MG63 (cell line): ENCODE measurements around the gene PRDM10. TPM values are rescaled to one million over a fixed set of nuclear protein-coding genes. Genes with fewer than 3 reads are reported as not detected.

ENCODE experiments used
- DNase-seq: peaks from one replicate; pipeline ENCODE4 v3.0.0-alpha.2; 2020
- H3K27me3 ChIP-seq: fragments of 250-450 bp; sonication (Bioruptor Pico); 2 replicates; pipeline ENCODE4 v1.5.1; 2020; ENCODE audit warnings: mild to moderate bottlenecking, moderate library complexity
- H3K36me3 ChIP-seq: fragments of 250-450 bp; sonication (Bioruptor Pico); 2 replicates; pipeline ENCODE4 v1.5.1; 2020; ENCODE audit warnings: mild to moderate bottlenecking, moderate library complexity
- H3K4me3 ChIP-seq: fragments of 250-450 bp; sonication (Bioruptor Pico); 2 replicates; pipeline ENCODE4 v1.5.1; 2020; ENCODE audit warnings: mild to moderate bottlenecking, moderate library complexity
- H3K9me3 ChIP-seq: fragments of 250-450 bp; sonication (Bioruptor Pico); 2 replicates; pipeline ENCODE4 v1.5.1; 2020; ENCODE audit warnings: mild to moderate bottlenecking, moderate library complexity
- total RNA-seq: library from RNA; depleted of rRNA; stranded (reverse); fragments of >200 nt; shearing (Covaris generic); gene quantifications from 2 replicates; pipeline ENCODE4 v1.2.3, GENCODE V29; 2014; ENCODE audit warnings: low replicate concordance; rRNA removed

PRDM10 gene, protein sequence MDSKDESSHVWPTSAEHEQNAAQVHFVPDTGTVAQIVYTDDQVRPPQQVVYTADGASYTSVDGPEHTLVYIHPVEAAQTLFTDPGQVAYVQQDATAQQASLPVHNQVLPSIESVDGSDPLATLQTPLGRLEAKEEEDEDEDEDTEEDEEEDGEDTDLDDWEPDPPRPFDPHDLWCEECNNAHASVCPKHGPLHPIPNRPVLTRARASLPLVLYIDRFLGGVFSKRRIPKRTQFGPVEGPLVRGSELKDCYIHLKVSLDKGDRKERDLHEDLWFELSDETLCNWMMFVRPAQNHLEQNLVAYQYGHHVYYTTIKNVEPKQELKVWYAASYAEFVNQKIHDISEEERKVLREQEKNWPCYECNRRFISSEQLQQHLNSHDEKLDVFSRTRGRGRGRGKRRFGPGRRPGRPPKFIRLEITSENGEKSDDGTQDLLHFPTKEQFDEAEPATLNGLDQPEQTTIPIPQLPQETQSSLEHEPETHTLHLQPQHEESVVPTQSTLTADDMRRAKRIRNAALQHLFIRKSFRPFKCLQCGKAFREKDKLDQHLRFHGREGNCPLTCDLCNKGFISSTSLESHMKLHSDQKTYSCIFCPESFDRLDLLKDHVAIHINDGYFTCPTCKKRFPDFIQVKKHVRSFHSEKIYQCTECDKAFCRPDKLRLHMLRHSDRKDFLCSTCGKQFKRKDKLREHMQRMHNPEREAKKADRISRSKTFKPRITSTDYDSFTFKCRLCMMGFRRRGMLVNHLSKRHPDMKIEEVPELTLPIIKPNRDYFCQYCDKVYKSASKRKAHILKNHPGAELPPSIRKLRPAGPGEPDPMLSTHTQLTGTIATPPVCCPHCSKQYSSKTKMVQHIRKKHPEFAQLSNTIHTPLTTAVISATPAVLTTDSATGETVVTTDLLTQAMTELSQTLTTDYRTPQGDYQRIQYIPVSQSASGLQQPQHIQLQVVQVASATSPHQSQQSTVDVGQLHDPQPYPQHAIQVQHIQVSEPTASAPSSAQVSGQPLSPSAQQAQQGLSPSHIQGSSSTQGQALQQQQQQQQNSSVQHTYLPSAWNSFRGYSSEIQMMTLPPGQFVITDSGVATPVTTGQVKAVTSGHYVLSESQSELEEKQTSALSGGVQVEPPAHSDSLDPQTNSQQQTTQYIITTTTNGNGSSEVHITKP
- total RNA-seq = 3.6 and 4.9 TPM in 2 replicates

GRCh38 chr11:130002352-130002845 is at the start of gene PRDM10:
Gene PRDM10, minus strand, starts transcription at chr11:130002835. Its CDS starts 41,871 bp downstream, at chr11:129960964.
- no peaks in the 10 kb centered on the region for H3K27me3 ChIP-seq
- H3K9me3 ChIP-seq = no peaks in the 10 kb centered on the region
- no peaks in the 10 kb centered on the region for H3K36me3 ChIP-seq
- peak; percentile 92 for DNase-seq
- peak within 1 kb of the TSS; percentile 69 for H3K4me3 ChIP-seq

DNA sequence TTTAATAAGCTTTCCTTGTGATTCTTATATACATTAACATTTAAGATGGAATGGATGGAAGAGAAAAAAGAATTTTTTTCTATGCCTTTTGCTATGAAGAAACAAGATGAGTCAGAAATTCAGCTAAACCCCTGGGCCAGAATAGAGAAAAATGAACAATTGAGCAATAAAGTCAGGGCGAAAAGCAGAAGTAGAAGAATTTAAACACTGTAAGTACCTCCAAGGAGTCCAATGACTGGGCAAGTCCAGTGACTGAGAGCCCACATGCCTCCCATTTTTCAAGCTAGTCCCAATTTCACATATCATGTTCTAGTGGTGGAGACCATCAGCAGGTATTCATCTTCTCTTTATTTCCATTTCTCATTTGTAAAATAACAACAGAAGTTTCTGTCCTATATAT is 48.4 kb upstream of the PRDM10 start:
- Histone ChIP-seq H3K27me3 (no peaks in the 10 kb centered on the region), H3K36me3 (no peaks in the 10 kb centered on the region), H3K4me3 (no peak overlapping the region), H3K9me3 (peaks cover 5% of the 10 kb centered on the region; the same call in 1 of the 2 replicates)
- no peak for DNase-seq

DNA sequence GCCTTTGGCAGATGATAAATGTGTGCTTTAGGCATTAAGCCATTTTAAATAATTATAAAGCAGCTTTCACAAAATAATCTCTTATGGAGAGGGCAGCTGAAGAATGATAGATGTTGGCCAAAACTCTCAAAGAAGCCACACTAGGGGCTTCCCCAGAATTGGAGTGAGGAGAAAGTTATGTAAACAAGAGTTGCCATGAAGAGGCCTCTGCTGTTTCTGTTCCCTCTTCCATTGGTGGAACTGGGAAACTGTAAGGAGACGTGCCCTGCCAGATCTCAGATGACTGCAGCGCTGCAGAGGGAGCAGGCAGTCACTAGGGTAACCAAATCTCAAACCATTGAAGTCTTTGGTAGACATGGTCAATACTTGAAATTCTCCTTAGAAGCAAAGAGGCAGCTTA is 47.6 kb upstream of the PRDM10 start:
- Histone ChIP-seq H3K36me3 (no peaks in the 10 kb centered on the region), H3K4me3 (no peak overlapping the region), H3K9me3 (peaks cover 5% of the 10 kb centered on the region; the same call in 1 of the 2 replicates), H3K27me3 (no peaks in the 10 kb centered on the region)
- no peak for DNase-seq

DNA sequence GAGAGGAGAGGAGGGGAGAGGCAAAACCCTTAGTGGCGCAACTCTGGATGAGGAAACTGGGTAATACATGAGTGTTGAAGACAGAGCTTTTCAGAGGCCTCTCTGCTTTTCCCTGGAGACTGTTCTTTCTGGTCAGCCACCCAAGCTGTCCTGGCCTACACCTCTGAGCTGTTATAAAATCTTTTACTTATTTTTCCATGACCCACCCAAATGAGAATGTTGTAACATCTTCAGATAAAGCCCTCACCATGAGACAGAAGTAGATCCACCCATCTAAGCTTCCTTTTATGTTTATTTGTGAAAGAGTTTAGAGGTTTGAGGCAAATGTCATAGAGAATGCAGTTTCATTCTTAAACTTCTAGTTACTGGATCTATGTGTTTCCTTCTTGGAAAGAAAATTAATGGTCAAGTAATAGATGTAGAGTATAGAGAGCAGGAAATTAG is 46.7 kb upstream of the PRDM10 start:
- DNase-seq = no peak
- Histone ChIP-seq H3K27me3 (no peaks in the 10 kb centered on the region), H3K4me3 (no peak overlapping the region), H3K9me3 (peaks cover 5% of the 10 kb centered on the region; the same call in 1 of the 2 replicates), H3K36me3 (no peaks in the 10 kb centered on the region)

DNA sequence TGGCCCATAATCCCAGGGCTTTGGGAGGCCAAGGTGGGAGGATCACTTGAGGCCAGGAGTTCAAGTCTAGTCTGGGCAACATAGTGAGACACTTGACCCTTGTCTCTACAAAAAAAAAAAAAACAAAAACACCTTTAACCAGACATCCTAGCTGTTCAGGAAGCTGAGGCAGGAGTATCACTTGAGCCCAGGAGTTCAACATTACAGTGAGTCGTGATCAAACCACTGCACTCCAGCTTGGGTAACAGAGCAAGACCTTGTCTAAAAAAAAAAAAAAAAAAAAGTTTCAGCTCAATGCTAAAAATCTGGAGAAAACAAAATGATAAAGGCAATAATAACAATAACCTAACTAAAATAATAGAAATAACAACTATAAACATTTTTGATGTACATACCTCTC is 44.5 kb upstream of the PRDM10 start:
- no peak for DNase-seq
- Histone ChIP-seq H3K36me3 (no peaks in the 10 kb centered on the region), H3K9me3 (no peaks in the 10 kb centered on the region; the same call in 1 of the 2 replicates), H3K4me3 (no peak overlapping the region), H3K27me3 (no peaks in the 10 kb centered on the region)

- Histone ChIP-seq H3K9me3 (no peaks in the 10 kb centered on the region), H3K27me3 (no peaks in the 10 kb centered on the region), H3K36me3 (no peaks in the 10 kb centered on the region), H3K4me3 (no peak overlapping the region)
- no peak for DNase-seq
Measured at GRCh38 chr11:130043575-130043974, 40.9 kb upstream of the PRDM10 start.

GRCh38 chr11:130042093-130042591 is 39.5 kb upstream of the PRDM10 start:
- no peaks in the 10 kb centered on the region for H3K27me3 ChIP-seq
- peak; percentile 56 for DNase-seq
- H3K36me3 ChIP-seq = no peaks in the 10 kb centered on the region
- H3K4me3 ChIP-seq = no peak overlapping the region
- H3K9me3 ChIP-seq = no peaks in the 10 kb centered on the region

DNA sequence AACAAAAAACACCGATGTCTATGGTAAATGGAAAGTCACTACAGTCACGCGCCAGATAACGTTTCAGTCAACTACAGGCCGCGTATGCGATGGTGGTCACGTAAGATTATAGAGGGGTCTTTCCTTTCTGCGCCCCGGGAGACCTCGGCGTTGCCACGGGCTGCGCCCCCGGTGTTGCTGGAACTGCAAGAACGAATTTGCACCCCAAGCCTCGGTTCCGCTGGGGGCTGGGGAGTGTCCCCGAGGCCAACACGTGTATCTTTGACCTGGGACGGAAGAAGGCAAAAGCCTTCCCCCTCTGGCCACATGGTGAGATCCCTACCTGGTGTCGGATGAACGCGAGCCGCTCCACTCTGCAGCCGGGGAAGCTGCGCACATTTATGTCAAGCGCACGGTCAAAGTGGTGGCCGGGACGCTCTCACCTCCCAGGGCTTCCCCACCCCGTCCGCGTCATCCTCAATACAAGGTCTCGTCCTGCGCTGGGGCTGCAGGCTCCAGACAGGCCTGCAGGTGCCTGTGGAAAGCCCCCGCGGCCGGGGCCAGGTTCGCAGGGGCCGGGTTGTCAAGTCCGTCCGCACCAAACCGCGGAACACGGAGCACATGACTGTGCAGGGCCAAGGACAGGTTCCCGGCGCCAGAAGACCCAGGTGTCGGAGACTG is 37.8 kb upstream of the PRDM10 start:
- Histone ChIP-seq H3K27me3 (no peaks in the 10 kb centered on the region), H3K4me3 (no peak overlapping the region), H3K9me3 (no peaks in the 10 kb centered on the region), H3K36me3 (no peaks in the 10 kb centered on the region)
- DNase-seq = no peak

DNA sequence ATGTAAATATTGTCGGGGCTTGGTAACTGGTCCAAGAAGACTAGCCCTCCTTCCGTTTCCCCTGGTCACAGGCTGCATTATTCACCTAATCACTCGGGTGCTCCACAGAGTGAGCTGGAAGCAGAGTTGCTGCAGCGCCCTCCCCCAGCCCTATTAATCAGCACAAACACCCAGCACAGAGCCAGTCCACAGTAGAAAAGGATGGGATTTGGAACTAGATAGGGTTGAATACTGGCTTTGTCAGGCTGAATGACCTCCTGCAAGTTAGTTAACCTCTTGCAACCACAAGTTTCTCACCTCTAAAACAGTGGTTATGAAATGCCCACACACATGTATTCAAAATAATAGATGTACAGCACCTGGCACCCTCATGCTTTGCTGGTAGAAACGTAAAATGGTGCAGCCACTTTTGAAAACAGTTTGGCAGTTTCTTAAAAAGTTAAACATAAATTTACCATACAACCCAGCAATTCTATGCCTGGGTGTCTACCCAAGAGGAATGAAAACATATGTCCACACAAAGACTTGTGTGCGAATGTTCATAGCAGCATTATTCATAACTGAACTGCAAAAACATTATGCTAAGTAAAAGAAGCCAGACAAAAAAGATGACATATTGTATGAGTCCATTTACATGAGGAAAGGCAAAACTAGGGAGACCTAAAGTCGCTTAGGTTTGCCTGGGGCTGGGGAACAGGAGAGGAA is 35.4 kb upstream of the PRDM10 start:
- Histone ChIP-seq H3K4me3 (no peak overlapping the region), H3K27me3 (no peaks in the 10 kb centered on the region), H3K36me3 (no peaks in the 10 kb centered on the region), H3K9me3 (no peaks in the 10 kb centered on the region)
- peak; percentile 83 for DNase-seq

- H3K9me3 ChIP-seq = no peaks in the 10 kb centered on the region
- H3K27me3 ChIP-seq = no peaks in the 10 kb centered on the region
- peak; percentile 79 for DNase-seq
- no peaks in the 10 kb centered on the region for H3K36me3 ChIP-seq
- no peak overlapping the region for H3K4me3 ChIP-seq
Measured at GRCh38 chr11:130037058-130037457, 34.4 kb upstream of the PRDM10 start.

DNA sequence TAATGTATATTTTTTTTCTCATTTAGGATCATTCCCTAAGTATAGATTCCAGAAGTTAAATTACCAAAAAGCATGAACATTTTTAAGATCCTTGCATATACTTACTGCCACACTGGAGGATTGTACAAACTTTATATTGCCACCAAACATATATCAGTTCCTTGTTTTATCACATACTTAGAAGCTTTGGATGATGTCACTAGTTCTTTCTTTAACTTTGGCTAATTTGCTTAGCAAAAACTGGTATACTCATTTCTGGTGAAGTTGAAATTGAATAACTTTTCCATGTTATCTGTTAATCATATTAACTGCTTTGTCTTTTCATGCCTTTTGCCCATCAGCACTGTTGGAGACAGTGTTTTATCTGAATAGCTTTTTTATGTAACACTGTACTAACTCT is 31.6 kb upstream of the PRDM10 start:
- DNase-seq = no peak
- Histone ChIP-seq H3K27me3 (no peaks in the 10 kb centered on the region), H3K9me3 (no peaks in the 10 kb centered on the region), H3K36me3 (no peaks in the 10 kb centered on the region), H3K4me3 (no peak overlapping the region)

DNA sequence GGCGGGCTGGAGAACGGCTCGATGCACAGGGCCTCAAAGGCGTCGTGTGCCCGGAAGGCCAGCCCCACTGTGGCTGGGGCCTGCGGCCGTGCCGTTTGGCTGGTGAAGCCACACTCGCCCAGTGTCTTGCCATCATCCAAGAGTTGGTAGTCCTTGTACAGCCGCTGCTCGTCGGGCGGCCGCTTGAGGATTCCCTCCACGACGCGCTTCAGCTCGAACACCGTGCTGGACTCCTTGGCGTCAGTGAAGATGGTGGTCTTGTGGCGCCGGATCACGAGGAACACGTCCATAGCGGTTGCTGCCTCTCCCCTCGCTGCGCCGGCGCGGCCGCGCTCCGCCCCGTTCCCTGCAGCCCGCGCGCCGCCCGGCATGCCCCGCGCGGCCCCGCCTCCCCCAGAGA is 30.3 kb upstream of the PRDM10 start:
- no peaks in the 10 kb centered on the region for H3K27me3 ChIP-seq

DNA sequence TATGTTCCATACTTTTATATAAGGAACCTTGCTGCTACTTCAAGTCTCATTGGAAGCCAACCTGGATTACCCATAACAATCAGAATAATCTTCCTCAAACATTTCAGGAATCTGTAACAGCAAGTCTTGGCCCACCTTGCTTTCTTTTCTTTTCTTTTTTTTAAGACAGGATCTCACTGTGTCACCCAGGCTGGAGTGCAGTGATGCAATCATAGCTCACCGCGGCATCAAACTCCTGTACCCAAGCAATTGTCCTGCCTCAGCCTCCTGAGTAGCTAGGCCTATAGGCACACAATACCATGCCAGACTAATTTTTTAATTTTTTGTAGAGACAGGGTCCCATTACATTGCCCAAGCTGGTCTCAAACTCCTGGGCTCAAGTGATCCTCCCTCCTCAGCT is 29.3 kb upstream of the PRDM10 start:
- Histone ChIP-seq H3K9me3 (no peaks in the 10 kb centered on the region), H3K36me3 (no peaks in the 10 kb centered on the region), H3K4me3 (no peak overlapping the region), H3K27me3 (no peaks in the 10 kb centered on the region)
- DNase-seq = no peak

More for the DNA sequence above, 30.3 kb upstream of the PRDM10 start:
- H3K4me3 ChIP-seq = no peak overlapping the region
- no peaks in the 10 kb centered on the region for H3K36me3 ChIP-seq
- DNase-seq = no peak
- no peaks in the 10 kb centered on the region for H3K9me3 ChIP-seq

GRCh38 chr11:130031056-130031455 is 28.4 kb upstream of the PRDM10 start:
- Histone ChIP-seq H3K36me3 (no peaks in the 10 kb centered on the region), H3K4me3 (no peak overlapping the region), H3K9me3 (no peaks in the 10 kb centered on the region), H3K27me3 (no peaks in the 10 kb centered on the region)
- DNase-seq = no peak

DNA sequence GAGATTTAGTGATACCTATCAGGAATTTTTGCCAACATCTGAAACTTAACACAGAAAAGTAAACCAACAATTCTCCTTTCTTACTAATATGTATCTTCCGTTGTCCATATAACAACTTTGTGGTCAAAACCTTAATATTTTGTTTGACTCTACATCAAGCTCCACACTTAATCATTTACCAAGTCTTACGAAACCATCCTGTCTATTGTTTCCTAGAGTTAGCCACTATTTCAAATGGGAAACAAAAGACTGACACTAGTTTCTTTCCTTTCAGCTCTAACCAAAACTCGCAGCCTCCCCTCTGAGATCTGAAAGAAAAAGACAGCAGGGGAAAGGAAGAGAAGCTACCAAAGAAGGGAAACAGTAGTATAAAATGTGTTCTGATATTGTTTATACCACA is 26.5 kb upstream of the PRDM10 start:
- H3K27me3 ChIP-seq = no peaks in the 10 kb centered on the region
- H3K4me3 ChIP-seq = no peak overlapping the region
- DNase-seq = no peak
- H3K9me3 ChIP-seq = no peaks in the 10 kb centered on the region
- no peaks in the 10 kb centered on the region for H3K36me3 ChIP-seq
